Smooth muscle cell (in vitro differentiated cells): ENCODE data around the gene TTC24. TPM values are rescaled to one million over a fixed set of nuclear protein-coding genes. Genes with fewer than 3 reads are reported as not detected.

Experiments used
- DNase-seq: peaks from one replicate; lab custom pipeline; 2025; ENCODE audit not compliant: unreplicated experiment; lab: John Stamatoyannopoulos, UW
- H2AFZ ChIP-seq: fragments of 200-600 bp; sonication (generic); 2 replicates; pipeline ENCODE4 v1.6.0; 2016; ENCODE audit warnings: antibody characterized with exemption, low read depth, mild to moderate bottlenecking
- H3F3A ChIP-seq: fragments of 200-600 bp; sonication (generic); 2 replicates; pipeline ENCODE4 v1.6.0; 2017; ENCODE audit warnings: antibody characterized with exemption, low read depth
- H3K27ac ChIP-seq: fragments of 200-600 bp; sonication (generic); 2 replicates; pipeline ENCODE4 v1.5.1; 2016; ENCODE audit warnings: low read depth, mild to moderate bottlenecking
- H3K27me3 ChIP-seq: fragments of 200-600 bp; sonication (generic); 2 replicates; pipeline ENCODE4 v1.6.1; 2016; ENCODE audit warnings: low read depth, mild to moderate bottlenecking
- H3K36me3 ChIP-seq: fragments of 200-600 bp; sonication (generic); 2 replicates; pipeline ENCODE4 v1.5.1; 2016; ENCODE audit warnings: low read depth
- H3K4me1 ChIP-seq: fragments of 200-600 bp; sonication (generic); 2 replicates; pipeline ENCODE4 v1.5.1; 2016; ENCODE audit warnings: low read depth
- H3K4me2 ChIP-seq: fragments of 200-600 bp; sonication (generic); 2 replicates; pipeline ENCODE4 v1.6.0; 2016; ENCODE audit warnings: mild to moderate bottlenecking
- H3K4me3 ChIP-seq: fragments of 200-600 bp; sonication (generic); 2 replicates; pipeline ENCODE4 v1.5.1; 2016; ENCODE audit warnings: mild to moderate bottlenecking
- H3K79me2 ChIP-seq: fragments of 200-600 bp; sonication (generic); 2 replicates; pipeline ENCODE4 v1.6.0; 2016; ENCODE audit warnings: low read depth, mild to moderate bottlenecking
- H3K9ac ChIP-seq: fragments of 200-600 bp; sonication (generic); 2 replicates; pipeline ENCODE4 v1.6.0; 2016; ENCODE audit warnings: low read depth
- H3K9me3 ChIP-seq: fragments of 200-600 bp; sonication (generic); replicated peaks from 2 replicates; pipeline ENCODE4 v1.5.1; 2016; ENCODE audit warnings: low read depth
- H4K20me1 ChIP-seq: fragments of 200-600 bp; sonication (generic); 2 replicates; pipeline ENCODE4 v1.6.0; 2016; ENCODE audit warnings: low read depth
- CTCF ChIP-seq: fragments of 200-600 bp; sonication (generic); IDR thresholded peaks from 2 replicates; pipeline ENCODE4 v1.5.1; 2017; ENCODE audit warnings: borderline replicate concordance, mild to moderate bottlenecking, antibody characterized with exemption; ENCODE audit not compliant: insufficient read depth, poor library complexity, severe bottlenecking
- WGBS: methylation state at CpG from one replicate; pipeline ENCODE4 v1.1.7; 2016; ENCODE audit warnings: low lambda C conversion rate; 5-methylcytosine and 5-hydroxymethylcytosine counted together
- polyA plus RNA-seq: library from polyadenylated mRNA; unstranded; fragments of >200 nt; fragmentation: Nextera tagmentation; extraction: Ambion mirVana; gene quantifications from 2 replicates; pipeline ENCODE4 v1.2.1, GENCODE V29; 2016
- total RNA-seq: library from RNA; depleted of rRNA; stranded (reverse); fragments of >200 nt; gene quantifications from 2 replicates; pipeline ENCODE4 v1.2.3, GENCODE V29; 2014

TTC24 gene
- total and polyA plus RNA-seq, 2 experiments from 2014 or later, result not detected

GRCh38 chr1:156632355-156632754 is 52.8 kb downstream of the TTC24 start:
- H3K9ac ChIP-seq, result no peak overlapping the region
- H4K20me1 ChIP-seq, result no peaks in the 10 kb centered on the region
- WGBS, result 70% methylated on average over 3 of the region's 3 CpGs
- H3K4me1 ChIP-seq, result no peaks in the 10 kb centered on the region
- H3K4me2 ChIP-seq, result no peak overlapping the region
- H3F3A ChIP-seq, result no peaks in the 10 kb centered on the region
- no peaks in the 10 kb centered on the region for H3K9me3 ChIP-seq
- H3K36me3 ChIP-seq, result no peaks in the 10 kb centered on the region
- H2AFZ ChIP-seq, result no peak overlapping the region
- DNase-seq, result no peak
- peaks cover 60% of the 10 kb centered on the region for H3K27me3 ChIP-seq
- no peaks in the 10 kb centered on the region for H3K79me2 ChIP-seq
- H3K4me3 ChIP-seq, result no peak overlapping the region
- H3K27ac ChIP-seq, result no peak overlapping the region
- no peak for TF ChIP-seq CTCF

Other genes starting within 250 kb of the TTC24 start
- 147 and 178 TPM in 2 replicates for gene CCT3, start 241.4 kb upstream of the TTC24 start, total RNA-seq
- gene CCT3, start 241.4 kb upstream of the TTC24 start, polyA plus RNA-seq, result 179 and 182 TPM in 2 replicates
- 0.54 and 2.9 TPM in 2 replicates for gene TSACC, start 241.2 kb upstream of the TTC24 start, total RNA-seq
- 0.72 TPM in 1 of 2 replicates, not detected in the other for gene TSACC, start 241.2 kb upstream of the TTC24 start, polyA plus RNA-seq
- 0.63 TPM in 1 of 2 replicates, not detected in the other for gene RHBG, start 210.5 kb upstream of the TTC24 start, total RNA-seq
- gene RHBG, start 210.5 kb upstream of the TTC24 start, polyA plus RNA-seq, result 0.09 TPM in 1 of 2 replicates, not detected in the other
- gene MEF2D, start 78.9 kb upstream of the TTC24 start, total RNA-seq, result 23.2 and 24.3 TPM in 2 replicates
- gene MEF2D, start 78.9 kb upstream of the TTC24 start, polyA plus RNA-seq, result 40.5 and 45.6 TPM in 2 replicates
- gene IQGAP3, start 7.2 kb upstream of the TTC24 start, total RNA-seq, result 2.6 and 11.9 TPM in 2 replicates
- 2.9 and 3.6 TPM in 2 replicates for gene IQGAP3, start 7.2 kb upstream of the TTC24 start, polyA plus RNA-seq
- gene NAXE, start 12.1 kb downstream of the TTC24 start, total RNA-seq, result 50.5 and 53.7 TPM in 2 replicates
- gene NAXE, start 12.1 kb downstream of the TTC24 start, polyA plus RNA-seq, result 72.5 and 85.5 TPM in 2 replicates
- 7.5 and 11.9 TPM in 2 replicates for gene GPATCH4, start 21.8 kb downstream of the TTC24 start, total RNA-seq
- 19.9 and 31.3 TPM in 2 replicates for gene GPATCH4, start 21.8 kb downstream of the TTC24 start, polyA plus RNA-seq
- not detected in 2 replicates for gene HAPLN2, start 39.7 kb downstream of the TTC24 start, total RNA-seq
- gene HAPLN2, start 39.7 kb downstream of the TTC24 start, polyA plus RNA-seq, result 1.00 TPM in 1 of 2 replicates, not detected in the other
- gene BCAN, start 62.4 kb downstream of the TTC24 start, total RNA-seq, result not detected in 2 replicates
- gene BCAN, start 62.4 kb downstream of the TTC24 start, polyA plus RNA-seq, result 0.79 TPM in 1 of 2 replicates, not detected in the other
- gene NES, start 97.7 kb downstream of the TTC24 start, total RNA-seq, result 27.1 and 28.5 TPM in 2 replicates
- gene NES, start 97.7 kb downstream of the TTC24 start, polyA plus RNA-seq, result 11.3 and 23.3 TPM in 2 replicates
- gene CRABP2, start 125.9 kb downstream of the TTC24 start, total RNA-seq, result 69.4 and 86.6 TPM in 2 replicates
- gene CRABP2, start 125.9 kb downstream of the TTC24 start, polyA plus RNA-seq, result 145 and 277 TPM in 2 replicates
- gene METTL25B, start 148.7 kb downstream of the TTC24 start, total RNA-seq, result 5.4 and 11.0 TPM in 2 replicates
- 17.5 and 21.7 TPM in 2 replicates for gene METTL25B, start 148.7 kb downstream of the TTC24 start, polyA plus RNA-seq
- gene ISG20L2, start 149.0 kb downstream of the TTC24 start, total RNA-seq, result 13.8 and 20.3 TPM in 2 replicates
- 17.4 and 19.2 TPM in 2 replicates for gene ISG20L2, start 149.0 kb downstream of the TTC24 start, polyA plus RNA-seq
- 16.5 and 29.3 TPM in 2 replicates for gene MRPL24, start 161.4 kb downstream of the TTC24 start, total RNA-seq
- gene MRPL24, start 161.4 kb downstream of the TTC24 start, polyA plus RNA-seq, result 68.6 and 79.6 TPM in 2 replicates
- gene HDGF, start 172.0 kb downstream of the TTC24 start, total RNA-seq, result 88.4 and 97.2 TPM in 2 replicates
- gene HDGF, start 172.0 kb downstream of the TTC24 start, polyA plus RNA-seq, result 109 and 134 TPM in 2 replicates
- gene PRCC, start 187.8 kb downstream of the TTC24 start, total RNA-seq, result 31.0 and 37.7 TPM in 2 replicates
- 68.1 and 68.7 TPM in 2 replicates for gene PRCC, start 187.8 kb downstream of the TTC24 start, polyA plus RNA-seq
- gene SH2D2A, start 237.1 kb downstream of the TTC24 start, total RNA-seq, result 10.2 and 14.4 TPM in 2 replicates
- gene SH2D2A, start 237.1 kb downstream of the TTC24 start, polyA plus RNA-seq, result 36.9 and 38.2 TPM in 2 replicates